ENCODE data around the gene HOXB13. TPM values are rescaled to one million over a fixed set of nuclear protein-coding genes. Genes with fewer than 3 reads are reported as not detected.

Gene HOXB13
- polyA plus RNA-seq, 1 experiment = not detected

- Histone ChIP-seq H3K27me3 (ENCODE audit: control insufficient read depth, insufficient read depth, low read length) (peaks cover 69% of the 10 kb centered on the region), H3K27ac (ENCODE audit: low read depth, low read length) (no peak overlapping the region), H3K4me3 (ENCODE audit: low read depth, low read length) (no peak overlapping the region), H3K9me3 (ENCODE audit: control insufficient read depth, insufficient read depth, low read length) (peaks cover 12% of the 10 kb centered on the region; the same call in 1 of the 2 replicates)
- ChIA-PET CTCF (no interaction called here), POLR2A (no interaction called here)
- DNase-seq (ENCODE audit: low read depth, low spot score) = no peak
- TF ChIP-seq CTCF (IDR thresholded peaks at IDR 0.05; ENCODE audit: low read depth, low read length) = no peak
Measured at GRCh38 chr17:48757524-48757961, 29.0 kb upstream of the HOXB13 start.

- CTCF ChIA-PET = no interaction called here
- peaks cover 13% of the 10 kb centered on the region; the same call in 1 of the 2 replicates for H3K9me3 ChIP-seq (ENCODE audit: control insufficient read depth, insufficient read depth, low read length)
- H3K27me3 ChIP-seq (ENCODE audit: control insufficient read depth, insufficient read depth, low read length) = peaks cover 73% of the 10 kb centered on the region
- no peak for TF ChIP-seq CTCF (IDR thresholded peaks at IDR 0.05; ENCODE audit: low read depth, low read length)
- no peak overlapping the region for H3K4me3 ChIP-seq (ENCODE audit: low read depth, low read length)
- DNase-seq (ENCODE audit: low read depth, low spot score) = no peak
- POLR2A ChIA-PET = no interaction called here
- no peak overlapping the region for H3K27ac ChIP-seq (ENCODE audit: low read depth, low read length)
Measured at GRCh38 chr17:48756830-48757251, 28.3 kb upstream of the HOXB13 start.

- ChIA-PET POLR2A (no interaction called here), CTCF (interaction anchor here (0.6 to 0.9 kb wide), 2 partner anchors 31 to 133 kb away, joined by 3 to 5 read pairs; no protein-coding TSS in a partner anchor)
- no peak for DNase-seq (ENCODE audit: low read depth, low spot score)
- H3K27ac ChIP-seq (ENCODE audit: low read depth, low read length) = no peak overlapping the region
- H3K27me3 ChIP-seq (ENCODE audit: control insufficient read depth, insufficient read depth, low read length) = peaks cover 77% of the 10 kb centered on the region
- peaks cover 13% of the 10 kb centered on the region; the same call in 1 of the 2 replicates for H3K9me3 ChIP-seq (ENCODE audit: control insufficient read depth, insufficient read depth, low read length)
- H3K4me3 ChIP-seq (ENCODE audit: low read depth, low read length) = no peak overlapping the region
- TF ChIP-seq CTCF (IDR thresholded peaks at IDR 0.05; ENCODE audit: low read depth, low read length) = no peak
Measured at GRCh38 chr17:48755356-48755755, 26.8 kb upstream of the HOXB13 start.

GRCh38 chr17:48754500-48755261, 26.1 kb upstream of the HOXB13 start:
- no peak overlapping the region for H3K4me3 ChIP-seq (ENCODE audit: low read depth, low read length)
- POLR2A ChIA-PET = no interaction called here

More at GRCh38 chr17:48754500-48755261, 26.1 kb upstream of the HOXB13 start:
- no peak for DNase-seq (ENCODE audit: low read depth, low spot score)
- peaks cover 83% of the 10 kb centered on the region for H3K27me3 ChIP-seq (ENCODE audit: control insufficient read depth, insufficient read depth, low read length)
- no peak overlapping the region for H3K27ac ChIP-seq (ENCODE audit: low read depth, low read length)
- TF ChIP-seq CTCF (IDR thresholded peaks at IDR 0.05; ENCODE audit: low read depth, low read length) = no peak
- peaks cover 13% of the 10 kb centered on the region; the same call in 1 of the 2 replicates for H3K9me3 ChIP-seq (ENCODE audit: control insufficient read depth, insufficient read depth, low read length)
- CTCF ChIA-PET = no interaction called here
